HepG2 (cell line): Measurements from ENCODE around the gene SBK1.
"Not testable (repeated sequence)": the region's sequence is repeated elsewhere in the genome, so short reads cannot be mapped to it uniquely, and the experiment has no call there.

ENCODE experiments used
- IRF2 ChIP-seq: IDR thresholded peaks from 2 replicates; pipeline ENCODE4 v1.6.1; 2018; ENCODE audit warnings: missing genetic modification reagents, missing compliant biosample characterization
- MLX ChIP-seq: IDR thresholded peaks from 2 replicates; pipeline ENCODE4 v1.6.1; 2016
- RAD21 ChIP-seq: fragments of 450-650 bp; formaldehyde crosslinking; IDR thresholded peaks from 2 replicates; pipeline ENCODE4 v1.5.0; 2020; ENCODE audit warnings: mild to moderate bottlenecking
- RBM22 ChIP-seq: fragments of 200-400 bp; formaldehyde crosslinking; optimal IDR thresholded peaks from 2 replicates; pipeline ENCODE3; 2017; ENCODE audit warnings: mild to moderate bottlenecking, low read length, moderate library complexity
- REL ChIP-seq: sonication (generic); formaldehyde crosslinking; conservative IDR thresholded peaks from 2 replicates; pipeline ENCODE4 v1.8.0; 2022; ENCODE audit warnings: mild to moderate bottlenecking, missing genetic modification reagents, moderate library complexity
- REST ChIP-seq, 2 experiments: IDR thresholded peaks; 2 replicates each; pipeline ENCODE4 v1.6.1; 2011 to 2012; ENCODE audit warnings: low read length in 2 of 2, borderline replicate concordance in 1 of 2, low read depth in 1 of 2, mild to moderate bottlenecking in 1 of 2, moderate library complexity in 1 of 2
- SIN3A ChIP-seq: IDR thresholded peaks from 2 replicates; pipeline ENCODE4 v1.6.1; 2011; ENCODE audit warnings: low read depth, mild to moderate bottlenecking, control low read depth, low read length, borderline replicate concordance
- SIN3B ChIP-seq: fragments of 150-350 bp; IDR thresholded peaks from 2 replicates; pipeline ENCODE4 v1.6.1; 2014; ENCODE audit warnings: low read length
- TCF7L2 ChIP-seq: IDR thresholded peaks from 2 replicates; pipeline ENCODE4 v1.6.1; 2011; ENCODE audit warnings: mild to moderate bottlenecking, low read depth, low read length, moderate library complexity
- TF ChIP-seq, protein P1 (sequence below): sonication (generic); formaldehyde crosslinking; IDR thresholded peaks from 2 replicates; pipeline ENCODE4 v1.4.0; 2020; ENCODE audit warnings: missing genetic modification reagents
- TF ChIP-seq, protein P2 (sequence below): IDR thresholded peaks from 2 replicates; pipeline ENCODE4 v1.6.1; 2016
- TF ChIP-seq, protein P3 (sequence below): sonication (generic); formaldehyde crosslinking; IDR thresholded peaks from 2 replicates; pipeline ENCODE4 v1.5.0; 2020; ENCODE audit warnings: mild to moderate bottlenecking, missing genetic modification reagents, moderate library complexity

DNA sequence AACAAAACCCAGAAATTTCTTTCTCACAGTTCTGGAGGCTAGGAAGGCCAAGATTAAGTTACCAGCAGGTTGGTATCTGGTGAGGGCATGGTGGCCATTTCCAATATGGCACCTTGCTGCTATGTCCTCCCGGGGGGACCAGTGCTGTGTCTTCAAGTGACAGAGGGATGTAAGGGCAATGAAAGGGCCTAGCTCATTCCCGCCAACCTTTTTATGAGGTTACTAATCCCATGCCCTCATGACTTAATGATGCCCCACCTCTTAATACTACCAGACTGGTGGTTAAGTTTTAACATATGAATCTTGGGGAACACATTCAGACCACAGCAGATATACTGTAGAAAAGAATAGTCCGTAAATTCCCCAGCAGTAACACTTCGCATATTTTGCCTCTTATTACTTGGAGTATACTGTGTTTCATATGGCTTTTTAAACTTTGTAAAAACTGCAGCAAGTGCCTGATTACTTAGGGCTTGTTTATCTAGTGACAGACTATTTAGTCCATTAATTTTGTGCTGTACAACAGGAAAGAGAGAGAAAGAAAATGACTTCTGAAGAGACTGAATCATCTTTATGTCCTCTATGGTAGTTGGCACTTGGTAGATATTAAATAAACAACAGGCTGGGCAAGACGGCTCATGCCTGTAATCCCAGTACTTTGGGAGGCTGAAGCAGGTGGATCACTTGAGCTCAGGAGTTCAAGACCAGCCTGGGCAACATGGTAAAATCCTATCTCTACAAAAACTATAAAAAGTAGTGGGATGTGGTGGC lies 44.8 kb downstream of the SBK1 start:
- TF ChIP-seq, protein P1, sequence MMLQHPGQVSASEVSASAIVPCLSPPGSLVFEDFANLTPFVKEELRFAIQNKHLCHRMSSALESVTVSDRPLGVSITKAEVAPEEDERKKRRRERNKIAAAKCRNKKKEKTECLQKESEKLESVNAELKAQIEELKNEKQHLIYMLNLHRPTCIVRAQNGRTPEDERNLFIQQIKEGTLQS (CRISPR knock-in tag) = not testable (repeated sequence)
- TF ChIP-seq IRF2 (CRISPR knock-in tag); SIN3B; RAD21 (CRISPR knock-in tag); MLX (CRISPR knock-in tag); REST (IDR thresholded peaks at IDR 0.05; ENCODE audit: borderline replicate concordance in 1 of 2, low read depth in 1 of 2, low read length in 2 of 2); TCF7L2; SIN3A; REL (CRISPR knock-in tag); RBM22: not testable (repeated sequence)
- TF ChIP-seq, protein P2, sequence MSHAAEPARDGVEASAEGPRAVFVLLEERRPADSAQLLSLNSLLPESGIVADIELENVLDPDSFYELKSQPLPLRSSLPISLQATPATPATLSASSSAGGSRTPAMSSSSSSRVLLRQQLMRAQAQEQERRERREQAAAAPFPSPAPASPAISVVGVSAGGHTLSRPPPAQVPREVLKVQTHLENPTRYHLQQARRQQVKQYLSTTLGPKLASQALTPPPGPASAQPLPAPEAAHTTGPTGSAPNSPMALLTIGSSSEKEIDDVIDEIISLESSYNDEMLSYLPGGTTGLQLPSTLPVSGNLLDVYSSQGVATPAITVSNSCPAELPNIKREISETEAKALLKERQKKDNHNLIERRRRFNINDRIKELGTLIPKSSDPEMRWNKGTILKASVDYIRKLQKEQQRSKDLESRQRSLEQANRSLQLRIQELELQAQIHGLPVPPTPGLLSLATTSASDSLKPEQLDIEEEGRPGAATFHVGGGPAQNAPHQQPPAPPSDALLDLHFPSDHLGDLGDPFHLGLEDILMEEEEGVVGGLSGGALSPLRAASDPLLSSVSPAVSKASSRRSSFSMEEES (CRISPR knock-in tag) = not testable (repeated sequence)
- TF ChIP-seq, protein P3, sequence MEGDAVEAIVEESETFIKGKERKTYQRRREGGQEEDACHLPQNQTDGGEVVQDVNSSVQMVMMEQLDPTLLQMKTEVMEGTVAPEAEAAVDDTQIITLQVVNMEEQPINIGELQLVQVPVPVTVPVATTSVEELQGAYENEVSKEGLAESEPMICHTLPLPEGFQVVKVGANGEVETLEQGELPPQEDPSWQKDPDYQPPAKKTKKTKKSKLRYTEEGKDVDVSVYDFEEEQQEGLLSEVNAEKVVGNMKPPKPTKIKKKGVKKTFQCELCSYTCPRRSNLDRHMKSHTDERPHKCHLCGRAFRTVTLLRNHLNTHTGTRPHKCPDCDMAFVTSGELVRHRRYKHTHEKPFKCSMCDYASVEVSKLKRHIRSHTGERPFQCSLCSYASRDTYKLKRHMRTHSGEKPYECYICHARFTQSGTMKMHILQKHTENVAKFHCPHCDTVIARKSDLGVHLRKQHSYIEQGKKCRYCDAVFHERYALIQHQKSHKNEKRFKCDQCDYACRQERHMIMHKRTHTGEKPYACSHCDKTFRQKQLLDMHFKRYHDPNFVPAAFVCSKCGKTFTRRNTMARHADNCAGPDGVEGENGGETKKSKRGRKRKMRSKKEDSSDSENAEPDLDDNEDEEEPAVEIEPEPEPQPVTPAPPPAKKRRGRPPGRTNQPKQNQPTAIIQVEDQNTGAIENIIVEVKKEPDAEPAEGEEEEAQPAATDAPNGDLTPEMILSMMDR (CRISPR knock-in tag) = not testable (repeated sequence)
